Gastrocnemius medialis (tissue), 4 donors: ENCODE results near the gene OSBP2. TPM values are rescaled to one million over a fixed set of nuclear protein-coding genes. Genes with fewer than 3 reads are reported as not detected.

Experiments used
- ATAC-seq, 2 donors: fragments of 150-250 bp; one replicate each; pipeline ENCODE4 v1.9.1; 2016
- DNase-seq, 2 donors: peaks; one replicate each; pipeline ENCODE4 v3.0.0-alpha.2; 2019
- H3K27ac ChIP-seq, 4 donors: fragments of 200-600 bp; sonication (generic); 1 replicate in 1 of 4; 2 replicates in 3 of 4; pipeline ENCODE4 v1.5.1; 2016 to 2018; ENCODE audit warnings: mild to moderate bottlenecking in 2 of 4, moderate library complexity in 1 of 4
- H3K27me3 ChIP-seq, 3 donors: fragments of 200-600 bp; sonication (generic) in 2 of 3; 1 replicate in 1 of 3; 2 replicates in 2 of 3; pipeline versions ENCODE4 v1.5.1 to v1.6.0; 2016 to 2019; ENCODE audit warnings: mild to moderate bottlenecking in 1 of 3, moderate library complexity in 1 of 3
- H3K36me3 ChIP-seq, 2 donors: fragments of 200-600 bp; sonication (generic) in 1 of 2; one replicate each; pipeline ENCODE4 v1.5.1; 2017 to 2018
- H3K4me1 ChIP-seq, 2 donors: fragments of 200-600 bp; sonication (generic) in 1 of 2; one replicate each; pipeline ENCODE4 v1.5.1; 2016 to 2017; ENCODE audit warnings: mild to moderate bottlenecking in 2 of 2
- H3K4me3 ChIP-seq, 4 donors: fragments of 200-600 bp; sonication (generic) in 3 of 4; 1 replicate in 1 of 4; 2 replicates in 3 of 4; pipeline ENCODE4 v1.5.1; 2016 to 2019; ENCODE audit warnings: mild to moderate bottlenecking in 2 of 4
- H3K9me3 ChIP-seq, 3 donors: fragments of 200-600 bp; sonication (generic) in 2 of 3; 1 replicate in 1 of 3; 2 replicates in 2 of 3; pipeline ENCODE4 v1.5.1; 2016 to 2019
- POLR2A ChIP-seq, 2 donors: fragments of 450-650 bp; IDR thresholded peaks; one replicate each; pipeline ENCODE4 v1.6.1; 2017; ENCODE audit warnings: antibody characterized with exemption in 2 of 2, mild to moderate bottlenecking in 2 of 2, moderate library complexity in 2 of 2
- in situ Hi-C, 4 donors: fragments of 200-750 bp; cut with MboI; loops; one replicate each; pipeline versions ENCODE4 v1.15.0 to v1.8.0; 2017; ENCODE audit warnings: low sequenced_read_pairs in 4 of 4
- intact Hi-C: fragments of 100-400 bp; cut with DNase I; formaldehyde crosslinking; loops from one replicate; pipeline ENCODE4 v1.15.1; 2023; ENCODE audit warnings: low total_unique reads
- total RNA-seq, 4 donors: library from RNA; depleted of rRNA; stranded (reverse); fragments of >200 nt; gene quantifications; one replicate each; pipeline versions ENCODE4 v1.1.0 to v1.2.3, GENCODE V29; 2016
- TF ChIP-seq, protein P1 (sequence below), 5 experiments: fragments of 450-650 bp in 3 of 5; fragments of 200-600 bp in 2 of 5; sonication (generic) in 2 of 5; IDR thresholded peaks in 4 of 5; conservative IDR thresholded peaks in 1 of 5; 1 replicate in 4 of 5; 2 replicates in 1 of 5; pipeline ENCODE4 v1.5.1; 2016 to 2019; ENCODE audit warnings: antibody characterized with exemption in 5 of 5, mild to moderate bottlenecking in 3 of 5, moderate library complexity in 3 of 5

OSBP2 gene
- total RNA-seq, 4 donors from 2014 or later = 2.8 to 4.3 (median 3.0) TPM

DNA sequence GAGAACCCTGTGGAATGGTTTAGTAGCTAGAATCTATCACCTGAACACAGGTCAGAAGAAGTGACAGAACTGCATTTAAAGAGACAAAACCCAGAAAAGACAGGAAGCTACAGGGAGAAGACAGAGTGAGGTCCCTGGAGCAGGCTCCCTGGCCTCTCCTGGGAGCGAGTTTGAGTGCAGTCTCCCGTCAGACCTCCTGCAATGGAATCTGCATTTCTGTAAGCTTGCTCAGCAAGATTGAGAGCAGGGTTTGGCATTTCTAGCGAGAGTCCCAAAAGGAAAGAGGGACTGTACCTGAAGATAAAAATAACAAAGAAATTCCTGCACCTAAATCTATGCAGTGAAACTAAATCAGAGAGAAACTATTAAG, 199.7 kb downstream of the OSBP2 start:
- H3K4me3 ChIP-seq = no peak overlapping the region
- DNase-seq (no peak), ATAC-seq (no peak)
- no peaks in the 10 kb centered on the region for H3K9me3 ChIP-seq
- H3K27ac ChIP-seq = no peak overlapping the region
- no peaks in the 10 kb centered on the region for H3K4me1 ChIP-seq
- intact Hi-C loops (no loop called here), in situ Hi-C loops (no loop called here)
- TF ChIP-seq POLR2A (IDR thresholded peaks at IDR 0.05) = no peak
- TF ChIP-seq, protein P1, sequence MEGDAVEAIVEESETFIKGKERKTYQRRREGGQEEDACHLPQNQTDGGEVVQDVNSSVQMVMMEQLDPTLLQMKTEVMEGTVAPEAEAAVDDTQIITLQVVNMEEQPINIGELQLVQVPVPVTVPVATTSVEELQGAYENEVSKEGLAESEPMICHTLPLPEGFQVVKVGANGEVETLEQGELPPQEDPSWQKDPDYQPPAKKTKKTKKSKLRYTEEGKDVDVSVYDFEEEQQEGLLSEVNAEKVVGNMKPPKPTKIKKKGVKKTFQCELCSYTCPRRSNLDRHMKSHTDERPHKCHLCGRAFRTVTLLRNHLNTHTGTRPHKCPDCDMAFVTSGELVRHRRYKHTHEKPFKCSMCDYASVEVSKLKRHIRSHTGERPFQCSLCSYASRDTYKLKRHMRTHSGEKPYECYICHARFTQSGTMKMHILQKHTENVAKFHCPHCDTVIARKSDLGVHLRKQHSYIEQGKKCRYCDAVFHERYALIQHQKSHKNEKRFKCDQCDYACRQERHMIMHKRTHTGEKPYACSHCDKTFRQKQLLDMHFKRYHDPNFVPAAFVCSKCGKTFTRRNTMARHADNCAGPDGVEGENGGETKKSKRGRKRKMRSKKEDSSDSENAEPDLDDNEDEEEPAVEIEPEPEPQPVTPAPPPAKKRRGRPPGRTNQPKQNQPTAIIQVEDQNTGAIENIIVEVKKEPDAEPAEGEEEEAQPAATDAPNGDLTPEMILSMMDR (IDR thresholded peaks at IDR 0.05 in 4 of 5, conservative IDR thresholded peaks at IDR 0.05 in 1 of 5) = no peak
- H3K36me3 ChIP-seq = no peaks in the 10 kb centered on the region
- H3K27me3 ChIP-seq = no peaks in the 10 kb centered on the region

DNA sequence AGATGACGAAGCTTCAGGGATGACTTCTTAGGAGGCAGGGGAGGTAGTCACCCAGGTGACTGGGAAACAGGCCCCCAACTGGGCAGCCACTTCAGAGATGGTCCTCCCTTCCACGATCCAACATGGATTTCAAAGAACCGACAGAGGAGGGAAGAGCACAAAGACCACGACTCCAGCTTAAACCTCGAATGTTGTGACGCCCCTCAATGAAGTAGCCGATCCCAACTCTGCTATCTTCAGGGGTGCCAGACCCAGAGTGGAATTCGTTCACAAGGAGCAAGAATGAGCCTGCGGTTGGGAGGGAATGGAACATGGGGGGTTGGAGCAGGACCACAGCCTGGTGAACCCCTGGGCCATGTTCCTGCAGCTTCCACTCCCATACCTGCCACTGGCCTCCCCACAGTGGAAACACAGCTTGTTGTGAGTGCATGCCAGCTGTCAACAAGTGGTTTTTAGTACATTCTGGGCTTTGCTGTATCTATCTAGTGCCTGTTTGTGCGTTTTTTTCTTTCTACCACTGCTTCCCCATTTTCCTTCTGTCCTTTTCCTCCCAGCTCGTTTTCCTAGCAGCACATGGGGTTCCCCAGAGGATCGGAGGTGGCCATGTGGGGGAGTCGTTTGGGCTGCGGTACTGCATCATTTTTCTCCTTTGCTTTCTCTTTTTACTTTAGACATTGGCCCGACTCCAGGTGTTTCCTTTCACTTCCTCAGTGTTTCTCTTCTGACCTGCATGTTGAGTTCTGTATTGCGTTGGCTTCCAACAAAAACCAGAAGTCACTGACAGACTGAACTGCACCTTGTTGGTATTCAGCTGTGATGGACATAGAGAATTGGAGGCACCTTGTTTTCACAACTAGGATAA, 208.1 kb downstream of the OSBP2 start:
- H3K4me3 ChIP-seq = no peak overlapping the region
- no peak overlapping the region for H3K27ac ChIP-seq
- intact Hi-C loops = no loop called here
- in situ Hi-C loops = loop anchor here in 1 of 4 donors (25.0 kb wide), 1 partner anchor 265 kb away; the partner anchor contains the start of gene SLC35E4
- H3K4me1 ChIP-seq = no peaks in the 10 kb centered on the region
- H3K27me3 ChIP-seq = no peaks in the 10 kb centered on the region
- ATAC-seq (no peak), DNase-seq (no peak)
- no peaks in the 10 kb centered on the region for H3K9me3 ChIP-seq
- TF ChIP-seq POLR2A (IDR thresholded peaks at IDR 0.05) = no peak
- TF ChIP-seq, protein P1 (IDR thresholded peaks at IDR 0.05 in 4 of 5, conservative IDR thresholded peaks at IDR 0.05 in 1 of 5) = no peak
- H3K36me3 ChIP-seq = no peaks in the 10 kb centered on the region

DNA sequence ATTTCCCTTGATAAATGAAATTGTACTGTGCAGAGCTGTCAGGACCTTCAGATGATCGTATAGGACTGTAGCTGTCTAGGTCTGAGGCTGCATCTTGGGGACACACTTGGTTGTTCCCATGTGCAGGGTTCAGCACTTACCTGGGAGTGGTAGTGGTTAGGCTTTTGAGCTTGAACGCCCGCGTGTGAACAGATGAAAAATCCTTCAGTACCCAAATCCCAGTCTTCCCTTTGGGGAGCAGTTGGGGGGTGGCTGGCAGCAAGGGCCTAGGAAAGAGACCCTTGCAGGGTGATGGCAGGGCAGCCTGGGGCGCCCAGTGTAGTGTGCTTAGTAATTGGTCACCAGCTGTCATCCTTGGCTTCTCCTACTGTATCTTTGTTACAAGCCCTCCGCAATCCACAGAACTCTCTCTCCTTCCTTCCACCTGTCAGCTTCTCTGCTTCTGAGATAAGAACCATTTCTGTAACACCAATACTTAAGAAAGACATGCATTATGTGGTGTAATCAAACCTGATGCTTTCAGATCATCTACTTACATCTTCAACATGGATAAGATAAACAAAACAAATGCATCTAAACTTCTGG, 209.3 kb downstream of the OSBP2 start:
- H3K4me3 ChIP-seq = no peak overlapping the region
- H3K36me3 ChIP-seq = no peaks in the 10 kb centered on the region
- no peak for DNase-seq
- no peak overlapping the region for H3K27ac ChIP-seq
- intact Hi-C loops (no loop called here), in situ Hi-C loops (loop anchor here in 1 of 4 donors (25.0 kb wide), 1 partner anchor 267 kb away; the partner anchor contains the start of gene SLC35E4)
- ATAC-seq = no peak
- no peaks in the 10 kb centered on the region for H3K27me3 ChIP-seq
- TF ChIP-seq, protein P1 (IDR thresholded peaks at IDR 0.05 in 4 of 5, conservative IDR thresholded peaks at IDR 0.05 in 1 of 5) = no peak
- no peaks in the 10 kb centered on the region for H3K9me3 ChIP-seq
- no peaks in the 10 kb centered on the region for H3K4me1 ChIP-seq

DNA sequence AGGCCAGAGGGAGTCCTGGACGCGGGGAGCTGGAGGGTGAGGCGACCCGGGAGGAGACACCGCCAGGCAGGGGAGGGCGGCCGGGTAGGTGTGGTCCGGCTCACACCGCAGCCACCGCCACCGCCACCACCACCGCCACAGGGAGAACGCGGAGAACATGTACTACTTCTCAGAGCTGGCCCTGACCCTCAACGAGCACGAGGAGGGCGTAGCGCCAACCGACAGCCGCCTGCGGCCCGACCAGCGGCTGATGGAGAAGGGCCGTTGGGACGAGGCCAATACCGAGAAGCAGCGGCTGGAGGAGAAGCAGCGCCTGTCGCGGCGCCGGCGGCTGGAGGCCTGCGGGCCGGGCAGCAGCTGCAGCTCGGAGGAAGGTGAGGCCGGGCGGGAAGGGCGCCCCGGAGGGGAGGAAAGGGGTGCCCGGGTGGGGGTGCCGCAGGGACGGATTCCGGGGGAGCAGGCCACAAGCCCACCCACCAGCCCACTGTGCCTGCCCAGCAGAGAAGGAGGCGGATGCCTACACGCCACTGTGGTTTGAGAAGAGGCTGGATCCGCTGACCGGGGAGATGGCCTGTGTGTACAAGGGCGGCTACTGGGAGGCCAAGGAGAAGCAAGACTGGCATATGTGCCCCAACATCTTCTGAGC, 211.1 kb downstream of the OSBP2 start:
- Histone ChIP-seq H3K36me3 (no peaks in the 10 kb centered on the region), H3K9me3 (no peaks in the 10 kb centered on the region), H3K27me3 (no peaks in the 10 kb centered on the region), H3K27ac (no peak overlapping the region), H3K4me1 (no peaks in the 10 kb centered on the region), H3K4me3 (no peak overlapping the region)
- intact Hi-C loops = no loop called here
- no peak for ATAC-seq
- no peak for TF ChIP-seq POLR2A (IDR thresholded peaks at IDR 0.05)
- TF ChIP-seq, protein P1 (IDR thresholded peaks at IDR 0.05 in 4 of 5, conservative IDR thresholded peaks at IDR 0.05 in 1 of 5) = no peak
- DNase-seq = no peak
- in situ Hi-C loops = loop anchor here in 1 of 4 donors (25.0 kb wide), 1 partner anchor 269 kb away; the partner anchor contains the start of gene SLC35E4
